Cardiac septum (tissue), 1 donor: ENCODE results near the gene CYP1B1. TPM values are rescaled to one million over a fixed set of nuclear protein-coding genes. Genes with fewer than 3 reads are reported as not detected.
A peak's percentile ranks its signal among the peaks of the same experiment; 100 is the strongest.
"Not testable (repeated sequence)": the region's sequence is repeated elsewhere in the genome, so short reads cannot be mapped to it uniquely, and the experiment has no call there.

Experiments used
- DNase-seq: peaks from one replicate; pipeline ENCODE4 v3.0.0-alpha.2; 2020; ENCODE audit warnings: low spot score
- intact Hi-C: fragments of 100-400 bp; cut with DNase I; formaldehyde crosslinking; loops from one replicate; pipeline ENCODE4 v1.14.0; 2022
- total RNA-seq: library from RNA; stranded (reverse); fragmentation: NEBNext Ultra II Directional; extraction: Animal tissue kit (Norgen Biotek cat#: 25700); gene quantifications from one replicate; pipeline ENCODE4 v1.2.1, GENCODE V29; 2021
- donor health status: DM: no; HTN: no; CAD: no.

The CYP1B1 gene
- total RNA-seq, 1 donor from 2014 or later, result 92.7 TPM

DNA sequence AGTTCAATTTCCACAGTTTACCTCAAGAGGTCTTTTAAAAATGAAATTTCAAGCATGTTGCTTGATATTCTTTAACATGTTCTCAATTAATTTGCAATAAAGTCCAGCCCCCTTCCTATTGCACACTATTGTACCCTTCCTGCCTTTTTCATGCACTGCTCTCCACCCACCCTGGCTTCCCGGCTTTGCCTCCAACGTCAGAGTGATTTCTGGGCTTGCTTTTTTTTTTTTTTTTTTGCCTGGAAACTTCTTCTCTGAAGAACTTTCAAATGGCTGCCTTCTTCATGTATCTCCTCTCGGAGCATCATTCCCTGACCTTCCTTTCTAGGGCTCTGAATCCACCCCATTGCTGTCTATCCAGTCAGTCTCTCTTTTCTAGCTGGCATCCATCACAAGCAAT, 24.4 kb upstream of the CYP1B1 start:
- intact Hi-C loops, result no loop called here
- DNase-seq, result no peak

DNA sequence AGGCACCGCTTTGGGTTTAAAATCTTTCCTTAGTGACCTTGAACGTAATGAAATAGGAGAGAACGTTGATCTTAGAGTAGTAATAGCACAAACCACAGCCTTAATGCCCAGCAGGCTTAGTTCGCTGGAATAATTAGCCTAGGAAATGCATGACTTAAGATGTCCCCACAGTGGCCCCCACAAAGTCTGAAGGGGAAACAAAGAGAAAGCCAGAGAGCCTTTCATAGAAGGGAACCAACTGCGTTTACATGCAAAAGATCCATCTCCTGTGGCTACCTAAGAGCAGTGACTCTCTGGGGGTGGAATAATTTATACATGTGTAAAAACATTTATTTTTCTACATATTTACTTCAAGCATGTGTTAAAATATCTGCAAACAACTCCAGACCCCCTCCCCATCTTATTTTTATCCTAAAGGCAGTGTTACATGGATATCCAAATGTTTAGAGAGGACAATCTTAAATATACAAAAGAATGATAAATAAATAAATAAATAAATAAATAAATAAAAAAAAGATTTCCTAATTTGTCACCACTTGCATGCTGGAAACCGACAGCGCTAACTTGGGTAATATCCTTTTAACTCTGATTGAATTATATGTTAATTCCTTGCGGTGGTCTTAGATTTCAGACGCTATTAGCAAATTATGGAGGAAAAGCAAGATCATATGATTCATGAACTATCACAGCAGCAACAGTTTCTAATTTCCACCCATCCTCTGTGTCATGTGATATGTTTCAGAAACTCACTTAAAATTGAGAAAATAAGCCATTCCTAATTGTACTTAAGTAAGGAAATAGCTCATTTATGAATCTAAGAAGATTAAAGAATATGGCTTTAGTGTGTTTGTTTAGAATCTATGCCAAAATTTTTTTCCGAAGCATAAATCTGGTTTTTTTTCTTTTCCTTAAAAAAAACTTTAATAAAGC, 23.4 kb upstream of the CYP1B1 start:
- no peak for DNase-seq
- intact Hi-C loops, result loop anchor here (5.0 kb wide), 1 partner anchor 88 kb away; no protein-coding TSS in a partner anchor

DNA sequence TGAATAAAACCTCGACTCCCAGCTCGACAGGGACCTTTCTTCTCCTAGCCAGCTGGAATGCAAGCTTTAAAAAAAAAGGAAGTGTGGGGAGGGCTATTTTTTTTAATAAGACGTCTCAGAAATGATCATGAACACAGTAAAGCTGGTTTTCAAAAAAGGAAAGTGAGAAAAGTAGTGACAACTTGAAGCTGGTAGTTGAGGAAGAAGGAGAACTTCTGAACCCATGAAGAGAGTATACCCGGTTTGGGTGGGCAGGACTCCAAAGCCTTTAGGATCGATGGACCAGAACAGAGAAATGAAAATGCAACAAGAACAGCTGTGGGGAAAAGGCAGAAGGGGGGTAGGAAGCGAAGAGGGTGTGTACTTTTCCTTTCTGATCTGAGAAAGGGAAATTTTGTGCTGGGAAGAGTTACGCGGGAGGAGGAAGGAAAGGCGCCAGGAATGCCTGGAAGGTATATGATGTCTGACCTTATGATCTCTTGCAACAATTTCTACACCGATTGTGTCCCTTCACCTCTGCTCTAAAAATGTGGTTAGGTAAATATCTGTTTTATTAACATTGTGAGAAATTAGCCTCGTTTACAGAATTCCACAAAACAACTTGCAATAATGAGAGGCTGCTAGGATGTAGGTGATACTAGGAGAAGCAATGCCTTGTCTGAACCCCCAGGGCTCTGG, 22.6 kb upstream of the CYP1B1 start:
- intact Hi-C loops, result loop anchor here (5.0 kb wide), 1 partner anchor 89 kb away; no protein-coding TSS in a partner anchor
- no peak for DNase-seq

DNA sequence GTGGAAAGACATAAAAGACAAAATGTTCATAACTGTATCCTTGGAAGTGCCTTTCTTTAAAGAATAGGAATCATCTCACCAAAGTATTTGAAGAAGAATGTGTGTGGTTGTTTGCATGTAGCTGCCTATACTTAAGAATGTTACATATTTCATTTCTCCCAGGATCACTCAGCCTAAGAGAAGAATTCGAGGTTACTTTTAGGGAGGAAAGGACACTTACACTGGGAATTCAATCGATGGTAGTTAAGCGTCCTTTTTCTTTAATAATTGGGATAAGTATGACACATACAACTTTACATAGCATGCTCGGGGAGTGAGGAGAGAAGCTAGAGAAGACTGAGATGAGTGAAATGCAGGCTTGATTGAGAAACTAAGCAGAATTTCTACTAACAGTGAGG, 22.0 kb upstream of the CYP1B1 start:
- intact Hi-C loops, result loop anchor here (5.0 kb wide), 1 partner anchor 89 kb away; no protein-coding TSS in a partner anchor

DNA sequence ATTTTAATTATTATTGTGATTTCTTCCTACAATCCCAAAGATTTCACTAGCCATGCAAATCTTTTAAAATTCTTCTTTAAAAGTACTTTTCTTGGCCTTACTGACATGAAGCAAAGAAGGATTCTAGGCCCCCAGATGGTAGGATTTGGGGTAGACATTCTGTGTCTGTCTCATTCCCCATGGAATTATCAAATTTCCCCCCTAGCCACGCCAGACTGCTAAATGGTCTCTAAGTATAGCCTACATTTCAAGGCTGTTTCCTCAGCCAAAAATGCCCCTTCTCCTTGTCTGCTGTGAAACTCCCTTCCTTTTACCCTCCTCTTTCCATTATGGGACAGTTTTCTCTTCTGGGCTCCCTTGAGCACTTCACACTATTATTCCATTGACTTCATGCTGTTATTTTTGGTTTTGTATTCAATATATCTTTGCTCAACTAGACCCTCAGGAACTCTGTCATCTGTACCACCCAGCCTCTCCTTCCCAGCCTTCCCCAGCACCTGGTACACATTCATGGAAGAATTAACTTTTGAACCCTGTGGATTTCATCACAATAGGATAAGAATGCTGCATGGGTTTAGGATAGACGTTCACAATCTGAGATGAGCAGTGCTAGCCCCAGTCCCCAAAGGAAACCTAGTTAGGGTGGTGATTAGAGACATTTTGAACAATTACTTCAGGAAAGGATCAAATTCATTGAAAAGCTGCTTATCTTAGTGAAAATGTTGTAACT, 21.5 kb upstream of the CYP1B1 start:
- intact Hi-C loops, result loop anchor here (5.0 kb wide), 1 partner anchor 90 kb away; no protein-coding TSS in a partner anchor
- DNase-seq, result no peak

More for the DNA sequence above, 22.0 kb upstream of the CYP1B1 start:
- DNase-seq, result no peak

DNA sequence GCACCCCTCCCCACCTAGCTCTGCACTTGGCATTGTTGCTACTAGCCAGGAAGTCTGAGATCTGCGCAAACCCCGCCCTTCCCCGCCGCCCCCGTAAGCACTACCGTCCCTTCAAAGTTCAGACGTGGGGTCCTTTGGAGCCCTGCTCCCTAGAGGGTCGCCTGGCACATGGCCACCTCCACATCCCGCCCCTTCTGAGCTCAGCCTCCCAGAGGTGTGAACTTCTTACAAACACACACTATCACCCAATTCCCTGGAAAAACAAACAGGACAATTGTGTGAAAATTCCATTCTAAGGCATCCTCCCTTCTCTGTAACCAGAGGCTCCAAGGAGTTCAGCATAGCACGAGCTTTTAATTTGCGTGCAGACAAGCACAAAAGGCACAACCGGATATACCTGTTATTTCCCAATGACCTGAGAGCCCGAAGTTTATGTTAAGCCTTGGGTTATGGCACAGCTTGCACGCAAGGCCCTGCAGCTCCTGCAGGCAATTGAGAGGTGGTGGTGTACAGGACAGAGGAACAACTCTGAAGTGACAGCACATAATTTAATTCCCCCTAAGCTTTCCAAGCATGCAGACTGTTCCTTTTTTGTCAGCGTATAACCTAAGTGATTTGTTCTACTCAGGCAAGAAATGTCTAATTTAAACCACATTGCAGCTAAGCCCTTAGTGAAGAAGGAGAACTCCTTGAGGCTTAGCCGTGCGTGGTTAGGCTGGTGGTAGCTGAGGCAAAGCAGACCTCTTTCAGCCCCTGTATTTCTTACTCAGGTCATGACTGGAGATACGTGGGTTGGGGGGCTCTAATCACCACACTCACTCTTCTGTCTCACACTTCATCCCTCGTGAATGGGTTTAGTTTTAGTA, 20.3 kb upstream of the CYP1B1 start:
- peak; percentile 86 for DNase-seq

DNA sequence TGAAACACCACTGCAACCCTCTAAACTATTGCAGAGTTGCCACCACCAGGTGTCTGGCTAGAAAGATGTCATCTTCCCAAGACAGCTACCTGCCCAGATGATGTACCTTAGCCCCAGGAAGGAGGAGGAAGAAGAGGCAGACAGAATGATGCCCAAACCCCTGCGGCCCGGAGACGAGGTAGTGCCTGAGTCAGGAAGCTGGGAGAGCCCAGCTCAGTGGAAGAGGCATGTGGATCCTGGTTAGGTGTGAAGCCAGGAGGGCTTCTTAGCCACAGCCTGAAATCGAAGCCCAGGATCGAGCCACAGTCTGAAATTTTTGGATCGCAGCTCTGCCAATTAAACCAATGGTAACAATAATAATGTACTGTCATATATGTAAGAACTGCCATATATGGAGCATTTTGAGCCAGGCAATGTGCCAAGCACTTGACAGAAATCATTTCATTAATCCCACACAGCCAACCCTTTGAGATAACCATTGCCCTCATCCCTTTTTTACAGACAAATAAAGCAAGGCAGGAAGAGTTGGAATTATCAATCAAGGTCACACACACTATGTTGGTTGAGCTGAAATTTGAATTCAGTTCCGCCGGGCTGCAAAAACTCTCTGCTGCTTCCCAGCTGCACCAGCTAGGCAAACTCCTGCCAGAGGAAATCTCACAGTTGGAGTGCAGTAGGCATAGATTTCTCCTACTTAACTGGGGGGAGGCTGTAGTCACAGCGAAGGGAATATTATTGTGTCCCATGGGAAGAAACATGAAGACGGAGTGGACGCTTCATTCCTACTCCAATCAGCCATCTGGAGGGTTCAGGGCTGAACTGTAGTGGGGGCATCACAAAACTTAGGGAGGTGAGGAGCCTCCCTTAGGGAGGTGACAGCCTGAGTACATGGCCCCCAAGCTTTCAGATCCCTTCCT, 19.4 kb upstream of the CYP1B1 start:
- no peak for DNase-seq
- intact Hi-C loops, result loop anchor here (5.0 kb wide), 1 partner anchor 92 kb away; no protein-coding TSS in a partner anchor

More for the DNA sequence above, 20.3 kb upstream of the CYP1B1 start:
- intact Hi-C loops, result loop anchor here (5.0 kb wide), 1 partner anchor 91 kb away; no protein-coding TSS in a partner anchor

DNA sequence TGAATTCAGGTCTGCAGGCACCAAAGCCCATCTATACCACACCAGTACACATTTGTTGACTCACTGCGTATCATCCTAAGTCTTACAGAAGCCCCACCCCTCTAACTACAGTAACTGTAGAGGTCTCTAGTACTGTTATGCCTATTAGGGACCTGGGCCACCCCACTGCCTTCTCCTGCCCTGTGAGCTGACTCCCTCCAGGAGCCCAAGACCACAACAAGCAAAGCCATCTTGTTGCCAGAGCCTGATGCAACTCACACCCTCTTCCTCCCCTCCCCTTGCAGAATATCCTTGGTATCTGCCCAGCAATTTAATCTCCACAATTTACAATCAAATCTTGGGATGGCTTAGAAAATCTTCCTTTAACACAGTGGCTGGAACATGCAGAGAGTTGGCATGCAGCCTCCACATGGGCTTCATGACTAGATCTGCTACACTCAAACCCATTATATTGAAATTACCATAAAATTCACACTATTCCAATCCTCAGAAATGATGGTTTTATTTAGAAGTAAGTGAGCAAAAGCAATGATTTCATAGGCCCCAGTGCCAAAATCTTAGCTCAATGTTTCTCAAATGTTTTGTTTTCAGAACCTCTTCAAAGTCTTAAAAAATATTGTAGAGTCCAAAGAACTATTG, 17.7 kb upstream of the CYP1B1 start:
- intact Hi-C loops, result loop anchor here (2.0 kb wide), 1 partner anchor 17 kb away; the partner anchor contains the start of gene CYP1B1

DNA sequence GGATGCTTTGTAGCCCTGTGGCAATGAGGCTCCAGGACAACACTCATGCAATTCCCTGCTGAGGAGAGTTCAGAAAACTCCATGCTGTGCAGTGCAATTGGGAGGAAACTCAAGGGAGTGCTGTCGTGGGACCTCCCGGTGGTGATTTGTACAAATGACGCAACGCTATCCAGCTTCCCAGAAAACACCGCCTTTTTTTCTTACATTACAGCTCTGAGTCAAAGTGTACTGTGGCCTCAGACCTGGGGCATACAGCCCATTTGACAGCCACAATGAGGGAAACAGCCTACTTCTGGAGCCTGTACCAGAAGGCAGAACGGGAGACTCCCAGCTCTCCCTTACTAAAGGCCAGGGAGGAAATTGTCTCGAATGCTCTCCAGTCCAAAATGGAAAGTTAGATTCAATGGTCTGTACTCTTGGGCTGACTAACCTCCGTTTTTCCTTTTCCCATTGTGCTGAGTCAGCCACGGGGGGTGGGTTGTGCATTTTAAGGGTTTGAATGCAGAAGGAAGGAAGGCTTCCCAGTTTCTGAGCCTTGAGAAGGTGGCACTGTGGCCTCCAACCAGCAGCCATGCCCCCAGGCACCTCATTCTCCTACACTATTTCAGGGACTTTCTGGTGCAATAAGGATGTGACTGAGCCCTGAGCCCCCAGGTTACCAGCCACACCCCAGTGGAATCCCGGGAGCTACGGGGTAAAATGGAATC, 16.4 kb upstream of the CYP1B1 start:
- intact Hi-C loops, result loop anchor here (2.0 kb wide), 1 partner anchor 16 kb away; the partner anchor contains the start of gene CYP1B1
- DNase-seq, result no peak

More for the DNA sequence above, 17.7 kb upstream of the CYP1B1 start:
- no peak for DNase-seq

DNA sequence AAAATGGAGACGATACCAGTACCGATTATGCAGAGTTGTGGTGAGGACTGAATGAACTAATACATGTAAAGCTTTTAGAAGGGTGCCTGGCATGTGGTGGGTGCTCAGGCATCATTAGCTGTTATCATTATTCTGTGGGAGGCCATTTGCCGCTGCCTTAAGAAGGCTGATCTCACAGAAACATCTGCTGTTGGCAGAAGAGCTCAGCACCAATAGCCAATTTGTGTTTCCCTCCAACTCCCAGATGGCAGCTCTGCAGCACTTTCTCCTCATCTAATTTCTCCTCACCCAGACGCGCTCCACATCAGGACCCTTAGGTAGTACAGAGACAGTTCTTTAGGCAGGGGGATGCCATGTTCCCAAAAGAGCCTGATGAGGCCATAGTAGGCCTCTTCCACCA, 15.8 kb upstream of the CYP1B1 start:
- no peak for DNase-seq
- intact Hi-C loops, result loop anchor here (2.0 kb wide), 1 partner anchor 15 kb away; the partner anchor contains the start of gene CYP1B1

DNA sequence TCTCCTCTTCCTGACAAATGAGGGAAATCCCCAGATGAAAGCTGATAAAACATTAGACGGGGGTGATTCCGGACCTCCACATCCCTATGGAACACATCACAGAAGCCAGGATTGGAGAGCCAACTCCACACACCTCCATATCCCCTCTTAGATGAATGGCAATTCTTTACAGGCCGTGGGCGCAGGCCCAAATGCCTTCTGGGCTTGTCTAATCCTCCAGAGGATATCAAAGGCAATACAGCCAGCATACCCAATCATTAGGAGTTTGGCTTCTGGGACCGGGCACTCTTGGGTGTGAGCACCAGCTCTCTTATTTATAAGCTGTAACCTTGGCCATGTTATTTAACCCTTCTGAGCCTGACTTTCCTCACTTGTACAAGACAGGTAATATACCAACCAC, 15.0 kb upstream of the CYP1B1 start:
- DNase-seq, result no peak
- intact Hi-C loops, result no loop called here

DNA sequence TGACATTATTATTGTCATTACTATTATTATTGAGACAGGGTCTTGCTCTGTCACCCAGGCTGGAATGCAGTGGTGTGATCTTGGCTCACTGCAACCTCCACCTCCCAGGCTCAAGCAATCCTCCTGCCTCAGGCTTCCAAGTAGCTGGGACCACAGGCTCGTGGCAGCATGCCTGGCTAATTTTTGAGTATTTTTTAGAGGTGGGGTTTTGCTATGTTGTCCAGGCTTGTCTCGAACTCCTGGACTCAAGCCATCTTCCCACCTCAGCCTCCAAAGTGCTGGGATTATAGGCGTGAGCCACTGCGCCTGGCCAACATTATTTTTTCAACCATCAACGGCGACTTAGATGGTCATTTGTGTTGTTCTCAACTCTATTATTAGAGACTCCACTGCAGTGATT, 14.3 kb upstream of the CYP1B1 start:
- intact Hi-C loops, DNase-seq: not testable (repeated sequence)

DNA sequence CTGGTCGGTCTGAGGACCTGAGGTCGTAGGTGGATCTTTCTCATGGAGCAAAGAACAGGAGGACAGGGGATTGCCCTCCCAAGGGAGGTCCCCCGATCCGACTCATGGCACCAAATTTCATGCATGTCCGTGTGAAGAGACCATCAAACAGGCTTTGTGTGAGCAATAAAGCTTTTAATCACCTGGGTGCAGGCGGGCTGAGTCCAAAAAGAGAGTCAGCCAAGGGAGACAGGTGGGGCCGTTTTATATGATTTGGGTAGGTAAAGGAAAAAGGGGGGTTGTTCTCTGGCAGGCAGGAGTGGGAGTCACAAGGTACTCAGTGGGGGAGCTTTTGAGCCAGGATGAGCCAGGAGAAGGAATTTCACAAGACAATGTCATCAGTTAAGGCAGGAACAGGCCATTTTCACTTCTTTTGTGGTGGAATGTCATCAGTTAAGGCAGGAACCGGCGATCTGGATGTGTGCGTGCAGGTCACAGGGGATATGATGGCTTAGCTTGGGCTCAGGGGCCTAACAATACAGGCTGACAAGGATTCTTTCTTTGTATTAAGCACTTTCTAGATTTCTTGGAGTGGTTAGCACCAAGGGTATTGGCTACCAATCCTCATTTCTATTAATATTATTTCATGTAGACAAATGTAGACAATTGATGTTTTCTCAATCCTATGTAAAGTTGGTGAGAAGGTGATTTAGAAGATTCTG, 10.2 kb upstream of the CYP1B1 start:
- intact Hi-C loops, DNase-seq: not testable (repeated sequence)

DNA sequence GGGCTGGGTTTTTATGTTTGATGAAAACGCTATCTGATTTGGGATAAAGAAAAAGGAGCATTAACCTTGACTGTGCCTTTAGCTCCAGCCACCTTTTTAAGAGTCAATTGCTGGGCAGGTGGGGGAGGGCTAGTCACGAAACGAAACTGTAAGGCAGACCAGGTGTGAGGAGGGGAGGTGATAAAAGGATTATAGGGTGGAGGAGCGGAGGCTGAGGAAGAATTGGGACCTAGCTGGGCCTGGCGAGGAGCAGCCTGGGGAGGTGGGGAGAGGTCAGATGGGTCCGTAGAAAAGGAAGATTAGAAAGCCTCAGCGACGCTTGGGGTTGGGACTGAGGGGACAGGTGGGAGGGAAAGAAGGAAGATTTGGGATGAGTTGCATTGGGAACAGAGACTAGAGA, 8.6 kb upstream of the CYP1B1 start:
- intact Hi-C loops, DNase-seq: not testable (repeated sequence)

DNA sequence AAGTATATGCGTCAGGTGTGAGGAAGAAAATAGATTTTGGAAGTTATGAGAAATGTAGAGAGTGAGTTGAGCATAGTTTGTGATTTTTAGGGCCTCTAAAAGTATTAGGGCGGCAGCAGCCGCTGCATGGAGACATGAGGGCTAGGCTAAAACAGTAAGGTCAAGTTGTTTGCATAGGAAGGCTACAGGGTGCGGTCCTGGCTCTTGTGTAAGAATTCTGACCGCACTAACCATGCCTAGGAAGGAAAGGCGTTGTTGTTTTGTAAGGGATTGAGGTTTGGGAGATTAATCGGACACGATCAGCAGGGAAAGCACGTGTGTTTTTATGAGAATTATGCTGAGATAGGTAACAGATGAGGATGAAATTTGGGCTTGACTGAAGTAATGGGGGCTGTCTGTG, 6.8 kb upstream of the CYP1B1 start:
- DNase-seq, intact Hi-C loops: not testable (repeated sequence)

DNA sequence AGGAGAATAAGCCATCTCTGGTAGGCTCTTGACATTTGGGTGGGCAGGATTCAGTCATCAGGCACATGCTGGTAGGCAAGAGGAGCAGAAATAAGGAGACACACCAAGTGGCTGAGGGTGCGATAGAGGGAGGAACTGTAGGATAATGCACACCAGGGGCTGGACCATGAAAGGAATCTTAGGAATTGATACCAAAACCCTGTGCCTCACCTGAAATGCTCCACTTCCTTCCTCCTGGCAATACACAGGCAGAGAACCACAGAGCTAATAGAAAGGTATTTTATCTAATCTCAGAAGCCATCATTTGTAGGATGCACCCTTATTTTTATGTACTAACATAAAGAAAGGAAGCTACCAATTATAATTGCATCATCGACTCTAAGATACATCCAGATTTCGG, 4.4 kb upstream of the CYP1B1 start:
- intact Hi-C loops, result no loop called here
- DNase-seq, result no peak
